Measurements from ENCODE around the gene LNX2. TPM values are rescaled to one million over a fixed set of nuclear protein-coding genes. Genes with fewer than 3 reads are reported as not detected.

The LNX2 gene
- total and polyA plus RNA-seq, 2 of the 4 experiments (the other 2 are of a cell fraction) = 3.1 to 7.2 TPM

DNA sequence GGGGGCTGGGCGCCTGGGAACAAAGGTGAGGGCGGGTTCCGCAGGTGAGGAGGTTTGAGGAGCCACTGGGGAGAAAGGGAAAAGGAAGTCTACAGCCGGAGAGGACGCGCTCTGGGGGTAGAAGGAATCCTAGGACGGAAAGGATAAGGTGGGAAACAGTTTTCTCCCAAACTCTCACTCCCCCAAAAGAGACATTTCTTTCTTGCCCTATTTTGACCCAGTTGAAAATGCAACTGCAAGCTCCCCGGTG, 712 bp upstream of the LNX2 start (continued):
- no peak for TF ChIP-seq RAD21 (IDR thresholded peaks at IDR 0.05; ENCODE audit: low read length)
- TF ChIP-seq BHLHE40 (IDR thresholded peaks at IDR 0.05; ENCODE audit: low read depth, low read length) = no peak
- TF ChIP-seq SMC3 (IDR thresholded peaks at IDR 0.05; ENCODE audit: low read depth, low read length) = no peak
- TF ChIP-seq POLR2A (IDR thresholded peaks at IDR 0.05; ENCODE audit: low read depth, low read length) = no peak

DNA sequence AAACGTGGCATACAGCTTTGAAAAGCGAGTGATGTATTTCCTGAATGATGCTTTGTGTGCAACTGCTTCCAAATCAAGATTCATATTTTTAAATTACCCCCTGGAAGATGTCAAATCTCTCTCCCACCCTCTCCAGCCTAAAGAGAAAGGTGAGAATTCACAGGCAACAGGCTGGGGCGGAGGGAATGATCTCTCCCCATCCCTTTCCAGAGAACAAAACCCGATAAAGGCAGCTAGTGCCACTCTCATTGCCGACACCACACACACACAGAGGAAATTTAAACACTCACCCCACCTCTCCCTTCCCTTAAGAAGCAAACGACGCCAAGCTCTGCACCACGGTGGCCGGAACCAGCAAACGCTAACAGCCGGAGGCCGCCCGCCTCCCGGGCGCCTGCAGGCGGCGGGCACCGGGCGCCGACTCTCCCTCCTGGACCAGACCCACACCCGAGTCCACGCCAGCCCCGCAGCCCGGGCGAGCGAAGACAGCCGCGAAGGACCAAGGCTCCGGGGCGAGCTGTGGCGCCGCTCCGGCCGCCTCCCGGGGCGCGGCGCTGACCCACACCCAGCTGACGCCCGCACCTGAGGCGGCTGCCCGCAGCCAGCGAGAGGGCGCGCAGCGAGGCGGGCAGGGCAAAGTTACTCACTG, 477 bp downstream of the LNX2 start:
- Histone ChIP-seq H2AFZ (replicated peaks; ENCODE audit: low read length, poor library complexity) (peak overlapping the region; percentile 92), H3K27ac (ENCODE audit: insufficient read depth, low read length) (peak overlapping the region; percentile 43), H3K18ac (ENCODE audit: low read depth, low read length) (no peak overlapping the region), H4K91ac (ENCODE audit: insufficient read depth, low read depth, low read length) (peak overlapping the region; percentile 34; the same call in 1 of the 2 replicates), H3K27me3 (ENCODE audit: control insufficient read depth, insufficient read depth, low read length) (no peaks in the 10 kb centered on the region), H3K79me1 (ENCODE audit: low read depth in 1 of 2, low read length in 2 of 2) (peaks cover 43 to 58% of the 10 kb centered on the region in 2 experiments), H3K4ac (ENCODE audit: low read depth, low read length) (peak overlapping the region; percentile 53; the same call in 1 of the 2 replicates), H2BK20ac (ENCODE audit: low read depth, low read length) (no peak overlapping the region), H4K5ac (ENCODE audit: low read depth, low read length) (peak overlapping the region; percentile 24; the same call in 1 of the 2 replicates), H3K9ac (ENCODE audit: low read depth, low read length) (peak overlapping the region; percentile 72), H3K9me3 (ENCODE audit: control insufficient read depth, insufficient read depth, low read length) (peaks cover 2% of the 10 kb centered on the region; the same call in 1 of the 2 replicates), H2BK15ac (ENCODE audit: low read depth, low read length) (no peak overlapping the region), H3K36me3 (ENCODE audit: control insufficient read depth, insufficient read depth, low read length) (peaks cover 7% of the 10 kb centered on the region; the same call in 1 of the 2 replicates), H3K4me3 (ENCODE audit: insufficient read depth, low read depth, low read length) (peak overlapping the region; percentile 92), H2BK120ac (ENCODE audit: low read depth, low read length) (peak overlapping the region; percentile 57; the same call in 1 of the 2 replicates), H4K20me1 (ENCODE audit: insufficient read depth, low read length) (peaks cover 13% of the 10 kb centered on the region), H2BK5ac (ENCODE audit: low read depth, low read length, poor library complexity, severe bottlenecking) (peak overlapping the region; percentile 59), H2AK9ac (replicated peaks; ENCODE audit: low read depth, low read length, poor library complexity) (peak overlapping the region; percentile 74), H3K9me1 (ENCODE audit: insufficient read depth, low read length) (peaks cover 9% of the 10 kb centered on the region), H3K56ac (ENCODE audit: extremely low read depth, insufficient read depth, low read length) (peak overlapping the region; percentile 48; the same call in 1 of the 2 replicates), H2AK5ac (ENCODE audit: low read depth, low read length) (no peak overlapping the region), H3K23ac (ENCODE audit: low read depth, low read length) (0 out of 2 replicates have a peak overlapping the region, but pooled peaks have one; percentile 80), H3K14ac (replicated peaks; ENCODE audit: low read depth, low read length) (peak overlapping the region; percentile 77), H3K4me2 (ENCODE audit: low read depth, low read length) (peak overlapping the region; percentile 94), H4K8ac (ENCODE audit: low read depth in 2 of 2, low read length in 2 of 2) (peak overlapping the region in 1 of 2 experiments; percentile 38; a peak in 1 of 4 replicates), H3K4me1 (ENCODE audit: control insufficient read depth, insufficient read depth, low read length) (no peaks in the 10 kb centered on the region)
- no TSS peak for BruUV-seq (replicated peaks)
- intact Hi-C loops (cut with micrococcal nuclease) = loop anchor here (1.0 to 10.0 kb wide), 5 partner anchors 45 to 245 kb away; partner anchors contain the start of gene GSX1
- dilution Hi-C loops (cut with HindIII; ENCODE audit: low sequenced_read_pairs, unreplicated experiment) = no loop called here
- TF ChIP-seq MXI1 (IDR thresholded peaks at IDR 0.05; ENCODE audit: borderline replicate concordance, low read depth, low read length) = 0 out of 2 replicates have a peak, but pooled peaks have one; percentile 45
- TF ChIP-seq CTCF (conservative IDR thresholded peaks at IDR 0.05; ENCODE audit: low read depth, low read length) = peak; percentile 30
- TF ChIP-seq MAFK (IDR thresholded peaks at IDR 0.05; ENCODE audit: low read depth, low read length) = no peak
- ChIA-PET POLR2A (ENCODE audit: unreplicated experiment) (no interaction called here), CTCF (interaction anchor here (0.5 to 2.3 kb wide), 6 partner anchors 12 to 334 kb away, joined by 3 to 10 read pairs (median 3); no protein-coding TSS in a partner anchor)
- in situ Hi-C loops (cut with MboI; ENCODE audit: low sequenced_read_pairs) = loop anchor here (25.0 kb wide), 1 partner anchor 633 kb away; no protein-coding TSS in a partner anchor
- peak; percentile 21 for DNase-seq
- ATAC-seq (ENCODE audit: low read depth) = peak; percentile 35
- WGBS, 2 experiments (ENCODE audit: extremely low coverage in 2 of 2, insufficient read length in 1 of 2) = 0% methylated on average over 19 of the region's 47 CpGs; no CpG with 5 or more reads in 1 of the 2 experiments
